Measurements from ENCODE around the gene MESP1. TPM values are rescaled to one million over a fixed set of nuclear protein-coding genes. Genes with fewer than 3 reads are reported as not detected.

The MESP1 gene
- total RNA-seq, 5 donors from 2014 or later (not counting 1 experiment from before 2014, with no cell fraction given): 0.23 to 1.5 (median 0.38) TPM; not detected in 1

- peaks cover 0 to 41% of the 10 kb centered on the region in 2 experiments for H3K27me3 ChIP-seq (replicated peaks in 1 of 2; ENCODE audit: control insufficient read depth in 2 of 2, extremely low read depth in 1 of 2, insufficient read depth in 2 of 2, low read length in 1 of 2)
- CTCF ChIA-PET: interaction anchor here in 1 of 2 donors (0.9 to 2.2 kb wide), 6 partner anchors 21 to 326 kb away, joined by 3 to 19 read pairs (median 4); no protein-coding TSS in a partner anchor
- no peaks in the 10 kb centered on the region for H3K36me3 Mint-ChIP-seq
These were observed 9.4 kb upstream of the MESP1 start for GRCh38 chr15:89760303-89761008.

GRCh38 chr15:89759835-89760234, 8.8 kb upstream of the MESP1 start:
- Mint-ChIP-seq H3K27ac (no peak overlapping the region), H3K4me3 (no peak overlapping the region), H3K36me3 (no peaks in the 10 kb centered on the region), H3K27me3 (peaks cover 15 to 16% of the 10 kb centered on the region in 2 donors), H3K9me3 (no peaks in the 10 kb centered on the region), H3K4me1 (no peaks in the 10 kb centered on the region)
- no CpG with 5 or more reads among the region's 3 CpGs for WGBS (ENCODE audit: insufficient coverage)
- no peak for ATAC-seq (replicated peaks in 1 of 4)
- Histone ChIP-seq H3K4me1 (ENCODE audit: control insufficient read depth in 1 of 2, extremely low read depth in 1 of 2, insufficient read depth in 2 of 2, low read length in 2 of 2) (peaks cover 0 to 5% of the 10 kb centered on the region in 2 experiments), H3K4me3 (ENCODE audit: control insufficient read depth in 1 of 2, extremely low read depth in 1 of 2, low read length in 1 of 2) (no peak overlapping the region), H3K9me3 (no peaks in the 10 kb centered on the region), H3K27me3 (replicated peaks in 1 of 2; ENCODE audit: control insufficient read depth in 2 of 2, extremely low read depth in 1 of 2, insufficient read depth in 2 of 2, low read length in 1 of 2) (peaks cover 0 to 41% of the 10 kb centered on the region in 2 experiments), H3K27ac (ENCODE audit: low read length) (no peak overlapping the region), H3K36me3 (ENCODE audit: control insufficient read depth in 2 of 2, extremely low read depth in 1 of 2, insufficient read depth in 1 of 2, low read length in 1 of 2) (no peaks in the 10 kb centered on the region)
- CTCF ChIA-PET: interaction anchor here in 1 of 2 donors (2.2 kb wide), 1 partner anchor 115 kb away, joined by 19 read pairs; no protein-coding TSS in a partner anchor
- POLR2A ChIA-PET: no interaction called here
- DNase-seq: no peak

More at GRCh38 chr15:89760303-89761008, 9.4 kb upstream of the MESP1 start:
- ATAC-seq (replicated peaks in 1 of 4): peak; percentile 67 to 79 (median 72)
- DNase-seq: peak in 31 of 35 experiments; percentile 19 to 74 (median 48)
- no peak overlapping the region for H3K27ac Mint-ChIP-seq
- Histone ChIP-seq H3K4me3 (ENCODE audit: control insufficient read depth in 1 of 2, extremely low read depth in 1 of 2, low read length in 1 of 2) (no peak overlapping the region), H3K36me3 (ENCODE audit: control insufficient read depth in 2 of 2, extremely low read depth in 1 of 2, insufficient read depth in 1 of 2, low read length in 1 of 2) (no peaks in the 10 kb centered on the region), H3K27ac (ENCODE audit: low read length) (no peak overlapping the region), H3K4me1 (ENCODE audit: control insufficient read depth in 1 of 2, extremely low read depth in 1 of 2, insufficient read depth in 2 of 2, low read length in 2 of 2) (peaks cover 0 to 5% of the 10 kb centered on the region in 2 experiments), H3K9me3 (no peaks in the 10 kb centered on the region)
- H3K4me1 Mint-ChIP-seq: no peaks in the 10 kb centered on the region
- H3K4me3 Mint-ChIP-seq: no peak overlapping the region
- H3K9me3 Mint-ChIP-seq: no peaks in the 10 kb centered on the region
- 50% methylated on average over 8 of the region's 16 CpGs for WGBS (ENCODE audit: insufficient coverage)
- POLR2A ChIA-PET: no interaction called here
- H3K27me3 Mint-ChIP-seq: peaks cover 14% of the 10 kb centered on the region in 2 donors

GRCh38 chr15:89758981-89759380, 7.9 kb upstream of the MESP1 start:
- 56% methylated on average over 4 of the region's 8 CpGs for WGBS (ENCODE audit: insufficient coverage)
- Histone ChIP-seq H3K36me3 (ENCODE audit: control insufficient read depth in 2 of 2, extremely low read depth in 1 of 2, insufficient read depth in 1 of 2, low read length in 1 of 2) (no peaks in the 10 kb centered on the region), H3K4me1 (ENCODE audit: control insufficient read depth in 1 of 2, extremely low read depth in 1 of 2, insufficient read depth in 2 of 2, low read length in 2 of 2) (peaks cover 0 to 5% of the 10 kb centered on the region in 2 experiments), H3K9me3 (no peaks in the 10 kb centered on the region), H3K27me3 (replicated peaks in 1 of 2; ENCODE audit: control insufficient read depth in 2 of 2, extremely low read depth in 1 of 2, insufficient read depth in 2 of 2, low read length in 1 of 2) (peaks cover 0 to 41% of the 10 kb centered on the region in 2 experiments), H3K27ac (ENCODE audit: low read length) (no peak overlapping the region), H3K4me3 (ENCODE audit: control insufficient read depth in 1 of 2, extremely low read depth in 1 of 2, low read length in 1 of 2) (no peak overlapping the region)
- peaks cover 18 to 20% of the 10 kb centered on the region in 2 donors for H3K27me3 Mint-ChIP-seq
- no peak overlapping the region for H3K27ac Mint-ChIP-seq
- no peak for ATAC-seq (replicated peaks in 1 of 4)
- H3K4me3 Mint-ChIP-seq: no peak overlapping the region
- no peaks in the 10 kb centered on the region for H3K9me3 Mint-ChIP-seq
- H3K4me1 Mint-ChIP-seq: no peaks in the 10 kb centered on the region
- POLR2A ChIA-PET: no interaction called here
- no peaks in the 10 kb centered on the region for H3K36me3 Mint-ChIP-seq
- CTCF ChIA-PET: no interaction called here
- no peak for DNase-seq

- no peak overlapping the region for H3K27ac ChIP-seq (ENCODE audit: low read length)
- ATAC-seq (replicated peaks in 1 of 4) (no peak), DNase-seq (no peak)
- H3K36me3 Mint-ChIP-seq: no peaks in the 10 kb centered on the region
- H3K9me3 ChIP-seq: no peaks in the 10 kb centered on the region
- ChIA-PET CTCF (no interaction called here), POLR2A (no interaction called here)
- no peak overlapping the region for H3K4me3 Mint-ChIP-seq
- peaks cover 0 to 5% of the 10 kb centered on the region in 2 experiments for H3K4me1 ChIP-seq (ENCODE audit: control insufficient read depth in 1 of 2, extremely low read depth in 1 of 2, insufficient read depth in 2 of 2, low read length in 2 of 2)
- H3K4me1 Mint-ChIP-seq: no peaks in the 10 kb centered on the region
- H3K9me3 Mint-ChIP-seq: no peaks in the 10 kb centered on the region
- peaks cover 0 to 41% of the 10 kb centered on the region in 2 experiments for H3K27me3 ChIP-seq (replicated peaks in 1 of 2; ENCODE audit: control insufficient read depth in 2 of 2, extremely low read depth in 1 of 2, insufficient read depth in 2 of 2, low read length in 1 of 2)
- no peak overlapping the region for H3K27ac Mint-ChIP-seq
- H3K27me3 Mint-ChIP-seq: peaks cover 18 to 20% of the 10 kb centered on the region in 2 donors
- no peaks in the 10 kb centered on the region for H3K36me3 ChIP-seq (ENCODE audit: control insufficient read depth in 2 of 2, extremely low read depth in 1 of 2, insufficient read depth in 1 of 2, low read length in 1 of 2)
- WGBS (ENCODE audit: insufficient coverage): 86% methylated on average over 7 of the region's 8 CpGs
- H3K4me3 ChIP-seq (ENCODE audit: control insufficient read depth in 1 of 2, extremely low read depth in 1 of 2, low read length in 1 of 2): no peak overlapping the region
These were observed 7.2 kb upstream of the MESP1 start for GRCh38 chr15:89758283-89758682.

- 70% methylated on average over 5 of the region's 7 CpGs for WGBS (ENCODE audit: insufficient coverage)
- Histone ChIP-seq H3K27me3 (replicated peaks in 1 of 2; ENCODE audit: control insufficient read depth in 2 of 2, extremely low read depth in 1 of 2, insufficient read depth in 2 of 2, low read length in 1 of 2) (peaks cover 0 to 48% of the 10 kb centered on the region in 2 experiments), H3K4me3 (ENCODE audit: control insufficient read depth in 1 of 2, extremely low read depth in 1 of 2, low read length in 1 of 2) (no peak overlapping the region), H3K9me3 (no peaks in the 10 kb centered on the region), H3K27ac (ENCODE audit: low read length) (no peak overlapping the region), H3K36me3 (ENCODE audit: control insufficient read depth in 2 of 2, extremely low read depth in 1 of 2, insufficient read depth in 1 of 2, low read length in 1 of 2) (no peaks in the 10 kb centered on the region), H3K4me1 (ENCODE audit: control insufficient read depth in 1 of 2, extremely low read depth in 1 of 2, insufficient read depth in 2 of 2, low read length in 2 of 2) (peaks cover 0 to 5% of the 10 kb centered on the region in 2 experiments)
- DNase-seq: no peak
- no peaks in the 10 kb centered on the region for H3K9me3 Mint-ChIP-seq
- POLR2A ChIA-PET: no interaction called here
- H3K27me3 Mint-ChIP-seq: peaks cover 22 to 24% of the 10 kb centered on the region in 2 donors
- no peaks in the 10 kb centered on the region for H3K4me1 Mint-ChIP-seq
- H3K27ac Mint-ChIP-seq: no peak overlapping the region
- H3K4me3 Mint-ChIP-seq: no peak overlapping the region
- CTCF ChIA-PET: no interaction called here
- ATAC-seq (replicated peaks in 1 of 4): no peak
- no peaks in the 10 kb centered on the region for H3K36me3 Mint-ChIP-seq
These were observed 5.8 kb upstream of the MESP1 start for GRCh38 chr15:89756897-89757296.

- 100% methylated on average over 1 of the region's 4 CpGs for WGBS (ENCODE audit: insufficient coverage)
- H3K4me1 Mint-ChIP-seq: no peaks in the 10 kb centered on the region
- H3K4me3 Mint-ChIP-seq: no peak overlapping the region
- ChIA-PET CTCF (interaction anchor here in 1 of 2 donors (1.3 kb wide), 1 partner anchor 15 kb away, joined by 9 read pairs; no protein-coding TSS in a partner anchor), POLR2A (no interaction called here)
- no peaks in the 10 kb centered on the region for H3K9me3 Mint-ChIP-seq
- ATAC-seq (replicated peaks in 1 of 4) (no peak), DNase-seq (no peak)
- no peak overlapping the region for H3K27ac Mint-ChIP-seq
- Histone ChIP-seq H3K27me3 (replicated peaks in 1 of 2; ENCODE audit: control insufficient read depth in 2 of 2, extremely low read depth in 1 of 2, insufficient read depth in 2 of 2, low read length in 1 of 2) (peaks cover 0 to 45% of the 10 kb centered on the region in 2 experiments), H3K9me3 (no peaks in the 10 kb centered on the region), H3K27ac (ENCODE audit: low read length) (no peak overlapping the region), H3K4me3 (ENCODE audit: control insufficient read depth in 1 of 2, extremely low read depth in 1 of 2, low read length in 1 of 2) (no peak overlapping the region), H3K36me3 (ENCODE audit: control insufficient read depth in 2 of 2, extremely low read depth in 1 of 2, insufficient read depth in 1 of 2, low read length in 1 of 2) (no peaks in the 10 kb centered on the region), H3K4me1 (ENCODE audit: control insufficient read depth in 1 of 2, extremely low read depth in 1 of 2, insufficient read depth in 2 of 2, low read length in 2 of 2) (peaks cover 0 to 10% of the 10 kb centered on the region in 2 experiments)
- peaks cover 22 to 23% of the 10 kb centered on the region in 2 donors for H3K27me3 Mint-ChIP-seq
- H3K36me3 Mint-ChIP-seq: no peaks in the 10 kb centered on the region
These were observed 4.7 kb upstream of the MESP1 start for GRCh38 chr15:89755701-89756100.

Measured in T-cell (primary cell).